Mucosa of rectum (tissue), 2 donors: ENCODE measurements around the gene NPIPB2.
"Not testable (repeated sequence)": the region's sequence is repeated elsewhere in the genome, so short reads cannot be mapped to it uniquely, and the experiment has no call there.

Experiments
- H3K27ac ChIP-seq, 2 donors: one replicate each; pipeline ENCODE4 v1.7.0; 2013; ENCODE audit warnings: inconsistent platforms in 2 of 2, low read depth in 2 of 2, low read length in 2 of 2
- H3K27me3 ChIP-seq, 2 donors: one replicate each; pipeline ENCODE4 v1.7.0; 2013; ENCODE audit warnings: low read length in 2 of 2; ENCODE audit not compliant: control insufficient read depth in 2 of 2, insufficient read depth in 2 of 2
- H3K36me3 ChIP-seq, 2 donors: one replicate each; pipeline ENCODE4 v1.7.0; 2013; ENCODE audit warnings: low read length in 2 of 2; ENCODE audit not compliant: control insufficient read depth in 2 of 2, insufficient read depth in 2 of 2
- H3K4me1 ChIP-seq, 2 donors: one replicate each; pipeline ENCODE4 v1.7.0; 2013; ENCODE audit warnings: low read length in 2 of 2, mild to moderate bottlenecking in 1 of 2; ENCODE audit not compliant: control insufficient read depth in 2 of 2, insufficient read depth in 2 of 2
- H3K4me3 ChIP-seq, 2 donors: one replicate each; pipeline ENCODE4 v1.7.0; 2013; ENCODE audit warnings: low read length in 2 of 2
- H3K9ac ChIP-seq, 2 donors: one replicate each; pipeline ENCODE4 v1.7.0; 2013; ENCODE audit warnings: low read length in 2 of 2, low read depth in 1 of 2, mild to moderate bottlenecking in 1 of 2
- H3K9me3 ChIP-seq, 2 donors: one replicate each; pipeline ENCODE4 v1.7.0; 2013; ENCODE audit warnings: low read length in 2 of 2; ENCODE audit not compliant: control insufficient read depth in 2 of 2
- donor health status: healthy.
- donor health status: Normal muscosa, but diverticular disease.

Gene NPIPB2

DNA sequence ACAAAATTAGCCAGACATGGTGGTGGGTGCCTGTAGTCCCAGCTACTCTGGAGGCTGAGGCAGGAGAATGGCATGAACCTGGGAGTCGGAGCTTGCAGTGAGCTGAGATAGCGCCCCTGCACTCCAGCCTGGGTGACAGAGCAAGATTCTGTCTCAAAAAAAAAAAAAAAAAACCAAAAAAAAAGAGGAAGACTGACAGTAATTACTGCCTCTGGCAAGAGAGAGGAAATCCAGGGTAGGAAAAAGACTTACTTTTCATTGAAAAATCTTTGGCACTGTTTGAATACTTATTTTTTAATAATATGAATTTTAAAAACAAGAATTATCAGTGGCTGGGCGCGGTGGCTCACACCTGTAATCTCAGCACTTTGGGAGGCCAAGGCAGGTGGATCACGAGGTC, 20.6 kb upstream of the NPIPB2 start:
- H3K9ac ChIP-seq, H3K4me3 ChIP-seq, H3K36me3 ChIP-seq, H3K4me1 ChIP-seq, H3K27me3 ChIP-seq, H3K27ac ChIP-seq, H3K9me3 ChIP-seq: not testable (repeated sequence)

DNA sequence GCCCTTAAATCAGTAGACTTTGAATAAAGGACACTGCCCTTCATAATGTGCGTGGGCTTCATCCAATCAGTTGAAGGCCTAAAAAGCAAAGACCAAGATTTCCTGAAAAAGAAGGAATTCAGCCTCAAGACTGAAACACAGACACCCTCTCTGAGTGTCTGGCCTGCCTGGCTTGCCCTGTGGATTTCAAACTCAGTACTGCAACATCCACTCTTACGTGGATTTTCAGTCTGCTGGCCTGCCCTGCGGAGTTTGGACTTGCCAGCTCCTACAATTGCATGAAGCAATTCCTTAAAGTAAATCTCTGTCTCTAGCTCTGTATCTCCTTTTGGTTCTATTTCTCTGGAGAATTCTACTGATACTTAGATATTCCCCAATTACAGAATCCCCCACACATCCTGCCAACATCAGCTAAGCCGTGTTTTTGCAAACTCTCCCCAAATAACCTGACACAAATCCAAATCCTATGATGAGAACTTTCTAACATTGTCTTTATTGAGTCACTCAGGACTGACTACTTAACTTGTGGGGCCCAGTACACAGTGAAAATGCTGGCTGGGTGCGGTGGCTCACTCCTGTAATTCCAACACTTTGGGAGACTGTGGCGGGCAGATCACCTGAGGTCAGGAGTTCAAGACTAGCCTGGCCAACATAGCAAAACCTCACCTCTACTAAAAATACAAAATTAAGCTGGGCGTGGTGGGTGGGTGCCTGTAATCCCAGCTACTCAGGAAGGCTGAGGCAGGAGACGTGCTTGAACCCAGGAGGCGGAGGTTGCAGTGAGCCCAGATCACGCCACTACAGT, 15.9 kb upstream of the NPIPB2 start:
- Histone ChIP-seq H3K9ac (no peak overlapping the region), H3K4me1 (no peaks in the 10 kb centered on the region), H3K9me3 (no peaks in the 10 kb centered on the region), H3K27me3 (no peaks in the 10 kb centered on the region), H3K27ac (no peak overlapping the region), H3K4me3 (no peak overlapping the region), H3K36me3 (no peaks in the 10 kb centered on the region)

DNA sequence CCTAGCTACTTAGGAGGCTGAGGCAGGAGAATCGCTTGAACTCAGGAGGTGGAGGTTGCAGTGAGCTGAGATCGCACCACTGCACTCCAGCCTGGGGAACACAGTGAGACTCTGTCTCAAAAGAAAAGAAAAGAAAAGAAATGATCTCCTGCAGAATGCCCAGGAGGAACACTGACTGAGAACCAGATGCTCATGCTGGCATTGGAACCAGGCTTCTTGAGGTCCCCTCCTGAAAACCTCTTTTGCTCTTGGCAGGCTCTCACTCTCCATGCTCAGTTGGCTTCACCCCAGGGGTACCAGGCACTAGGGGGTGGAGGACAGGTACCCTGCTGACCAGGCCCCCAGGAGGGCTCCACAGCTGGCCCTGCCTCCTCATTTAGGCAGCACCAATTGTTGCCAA, 14.7 kb upstream of the NPIPB2 start:
- no peak overlapping the region for H3K27ac ChIP-seq
- no peaks in the 10 kb centered on the region for H3K36me3 ChIP-seq
- no peaks in the 10 kb centered on the region for H3K4me1 ChIP-seq
- H3K9me3 ChIP-seq = no peaks in the 10 kb centered on the region
- H3K9ac ChIP-seq = no peak overlapping the region
- no peaks in the 10 kb centered on the region for H3K27me3 ChIP-seq
- no peak overlapping the region for H3K4me3 ChIP-seq

DNA sequence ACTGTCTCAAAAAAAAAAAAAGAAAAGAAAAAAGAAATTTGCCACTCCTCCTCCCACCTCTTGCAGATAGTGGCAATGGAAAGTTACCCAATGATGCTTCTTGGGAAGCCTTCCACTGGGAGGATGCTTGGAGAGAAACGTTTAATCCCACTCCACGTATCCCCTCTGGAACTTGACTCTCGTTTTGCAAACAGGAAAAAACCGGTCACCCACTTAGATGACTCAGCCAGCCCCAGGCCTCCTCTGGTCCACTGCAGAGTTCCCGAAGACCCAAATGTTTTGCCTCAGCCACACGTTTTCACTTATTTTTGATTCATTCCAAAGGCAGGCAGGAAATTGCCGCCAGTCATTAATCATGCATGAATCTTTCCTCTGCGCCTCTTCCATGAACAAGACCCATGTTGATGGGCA, 13.9 kb upstream of the NPIPB2 start:
- no peaks in the 10 kb centered on the region for H3K9me3 ChIP-seq
- no peaks in the 10 kb centered on the region for H3K36me3 ChIP-seq
- H3K27me3 ChIP-seq = no peaks in the 10 kb centered on the region
- H3K9ac ChIP-seq = no peak overlapping the region
- no peaks in the 10 kb centered on the region for H3K4me1 ChIP-seq
- no peak overlapping the region for H3K27ac ChIP-seq
- no peak overlapping the region for H3K4me3 ChIP-seq

DNA sequence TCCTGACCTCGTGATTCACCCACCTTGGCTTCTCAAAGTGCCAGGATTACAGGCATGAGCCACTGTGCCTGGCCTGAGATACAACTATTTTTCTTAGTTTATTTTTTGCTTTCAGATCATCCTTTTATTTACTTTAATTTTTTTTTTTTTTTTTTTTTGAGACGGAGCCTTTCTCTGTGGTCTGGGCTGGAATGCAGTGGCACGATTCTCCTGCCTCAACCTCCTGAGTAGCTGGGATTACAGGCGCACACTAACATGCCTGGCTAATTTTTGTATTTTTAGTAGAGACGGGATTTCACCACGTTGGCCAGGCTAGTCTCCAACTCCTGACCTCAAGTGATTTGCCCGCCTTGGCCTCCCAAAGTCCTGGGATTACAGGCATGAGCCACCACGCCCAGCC, 11.7 kb upstream of the NPIPB2 start:
- not testable (repeated sequence) for H3K27me3 ChIP-seq, H3K9ac ChIP-seq, H3K4me1 ChIP-seq, H3K36me3 ChIP-seq, H3K4me3 ChIP-seq, H3K9me3 ChIP-seq, H3K27ac ChIP-seq

DNA sequence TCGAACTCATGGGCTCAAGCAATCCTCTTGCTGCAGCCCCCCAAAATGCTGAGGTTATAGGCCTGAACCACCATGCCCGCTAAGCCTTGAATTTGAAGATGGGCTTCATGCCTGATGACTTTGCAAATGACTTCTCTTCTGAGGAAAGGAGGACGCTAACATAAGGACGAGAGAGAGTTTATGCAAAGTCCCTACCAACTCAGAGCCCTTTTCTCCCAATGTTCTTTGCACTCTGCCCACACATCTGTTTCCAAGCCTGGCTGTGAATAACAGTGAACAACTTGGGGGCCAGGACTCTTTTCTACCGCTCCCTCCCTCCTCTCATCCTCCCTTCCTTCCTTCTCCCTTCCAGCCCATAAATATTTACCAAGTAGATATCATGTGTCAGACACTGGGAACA, 8.5 kb upstream of the NPIPB2 start:
- H3K9ac ChIP-seq = no peak overlapping the region

DNA sequence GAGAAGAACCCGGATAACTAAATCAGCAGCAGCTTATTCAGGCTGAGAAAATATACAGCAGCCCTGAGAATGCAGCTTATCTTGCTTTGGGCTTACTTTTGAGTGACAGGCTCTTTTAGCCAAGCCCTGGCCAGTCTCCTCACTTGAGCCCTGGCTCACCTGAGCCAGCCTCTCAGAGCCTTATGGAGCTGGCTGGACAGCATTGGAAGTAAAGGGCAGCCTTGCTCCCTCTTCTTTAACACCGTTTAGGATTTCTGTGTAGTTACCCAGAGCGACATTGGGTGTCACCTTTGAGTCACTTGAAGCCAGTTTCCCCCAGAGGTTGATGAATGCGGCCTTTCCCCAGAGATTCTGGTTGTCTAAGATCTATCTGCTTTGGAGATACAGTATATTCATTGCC, 7.7 kb upstream of the NPIPB2 start:
- H3K9me3 ChIP-seq = no peaks in the 10 kb centered on the region
- no peak overlapping the region for H3K4me3 ChIP-seq
- H3K27ac ChIP-seq = no peak overlapping the region
- H3K36me3 ChIP-seq = no peaks in the 10 kb centered on the region
- H3K27me3 ChIP-seq = no peaks in the 10 kb centered on the region
- H3K4me1 ChIP-seq = no peaks in the 10 kb centered on the region
- H3K9ac ChIP-seq = no peak overlapping the region

More for the DNA sequence above, 8.5 kb upstream of the NPIPB2 start:
- Histone ChIP-seq H3K36me3 (no peaks in the 10 kb centered on the region), H3K9me3 (no peaks in the 10 kb centered on the region), H3K4me3 (no peak overlapping the region), H3K27ac (no peak overlapping the region), H3K27me3 (no peaks in the 10 kb centered on the region), H3K4me1 (no peaks in the 10 kb centered on the region)

DNA sequence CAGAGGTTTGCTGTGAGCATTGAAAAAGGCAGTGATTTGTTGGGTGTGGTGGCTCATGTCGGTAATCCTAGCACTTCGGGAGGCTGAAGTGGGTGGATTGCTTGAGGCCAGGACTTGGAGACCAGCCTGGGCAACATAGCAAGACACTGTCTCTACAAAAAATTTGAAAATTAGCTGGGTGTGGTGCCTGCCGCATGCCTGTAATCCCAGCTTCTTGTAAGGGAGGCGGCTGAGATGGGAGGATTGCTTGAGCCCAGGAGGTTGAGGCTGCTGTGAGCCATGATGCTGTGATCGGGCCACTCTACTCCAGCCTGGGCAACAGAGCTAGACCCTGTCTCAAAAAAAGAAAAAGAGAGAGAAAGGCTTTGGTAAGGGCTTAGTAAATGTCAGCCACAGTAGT, 7.0 kb upstream of the NPIPB2 start:
- H3K27ac ChIP-seq = no peak overlapping the region
- H3K36me3 ChIP-seq = no peaks in the 10 kb centered on the region
- no peaks in the 10 kb centered on the region for H3K4me1 ChIP-seq
- H3K27me3 ChIP-seq = no peaks in the 10 kb centered on the region
- no peak overlapping the region for H3K4me3 ChIP-seq
- no peak overlapping the region for H3K9ac ChIP-seq
- H3K9me3 ChIP-seq = no peaks in the 10 kb centered on the region

DNA sequence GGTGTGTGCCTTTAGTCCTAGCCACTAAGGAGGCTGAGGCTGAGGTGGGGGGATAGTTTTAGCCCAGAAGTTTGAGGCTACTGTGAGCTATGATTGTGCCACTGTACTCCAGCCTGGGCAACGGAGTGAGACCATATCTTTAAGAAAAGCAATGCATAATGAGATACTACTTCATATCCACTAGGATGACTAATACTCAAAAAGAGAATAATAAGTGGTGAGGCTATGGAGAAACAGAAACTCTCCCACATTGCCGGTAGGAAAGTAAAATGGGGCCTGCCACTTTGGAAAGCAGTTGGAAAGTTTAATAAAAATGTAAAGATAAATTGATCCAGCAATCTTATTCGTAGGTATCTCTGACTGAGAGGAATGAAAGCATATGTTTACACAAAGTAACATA, 4.6 kb upstream of the NPIPB2 start:
- Histone ChIP-seq H3K4me3 (no peak overlapping the region), H3K4me1 (no peaks in the 10 kb centered on the region), H3K27ac (no peak overlapping the region), H3K9me3 (no peaks in the 10 kb centered on the region), H3K36me3 (no peaks in the 10 kb centered on the region), H3K27me3 (no peaks in the 10 kb centered on the region), H3K9ac (no peak overlapping the region)

DNA sequence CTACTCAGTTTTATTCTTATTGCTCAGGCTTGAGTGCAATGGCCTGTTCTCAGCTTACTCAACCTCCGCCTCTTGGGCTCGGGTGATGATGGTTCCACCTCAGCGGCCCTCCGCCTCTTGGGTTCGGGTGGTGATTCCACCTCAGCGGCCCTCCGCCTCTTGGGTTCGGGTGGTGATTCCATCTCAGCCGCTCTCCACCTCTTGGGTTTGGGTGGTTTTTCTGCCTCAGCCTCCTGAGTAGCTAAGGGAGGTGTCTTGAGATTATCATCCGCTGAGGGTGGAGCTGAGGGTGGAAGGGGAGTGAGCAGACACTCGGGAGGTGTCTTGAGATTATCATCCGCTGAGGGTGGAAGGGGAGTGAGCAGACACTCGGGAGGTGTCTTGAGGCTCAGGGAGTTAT, 14.5 kb downstream of the NPIPB2 start:
- H3K27me3 ChIP-seq, H3K9me3 ChIP-seq, H3K27ac ChIP-seq, H3K36me3 ChIP-seq, H3K4me1 ChIP-seq, H3K9ac ChIP-seq, H3K4me3 ChIP-seq: not testable (repeated sequence)

DNA sequence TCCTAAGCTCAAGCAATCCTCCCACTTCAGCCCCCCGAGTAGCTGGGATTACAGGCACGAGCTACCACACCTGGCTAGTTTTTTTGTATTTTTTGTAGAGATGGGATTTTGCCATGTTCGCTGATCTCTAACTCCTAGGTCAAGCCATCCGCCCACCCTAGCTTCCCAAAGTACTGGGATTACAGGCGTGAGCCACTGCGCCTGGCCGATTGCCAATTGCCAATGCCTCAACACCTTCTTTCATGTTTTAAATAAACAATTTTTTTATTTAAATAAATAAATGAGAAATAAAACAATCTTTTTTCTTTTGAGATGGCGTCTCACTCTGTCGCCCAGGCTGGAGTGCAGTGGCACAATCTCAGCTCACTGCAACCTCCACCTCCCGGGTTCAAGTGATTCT, 17.8 kb downstream of the NPIPB2 start:
- H3K27ac ChIP-seq, H3K9ac ChIP-seq, H3K9me3 ChIP-seq, H3K27me3 ChIP-seq, H3K4me3 ChIP-seq, H3K4me1 ChIP-seq, H3K36me3 ChIP-seq: not testable (repeated sequence)
